Measurements from ENCODE around the gene PRR19.
"Not testable (repeated sequence)": the region's sequence is repeated elsewhere in the genome, so short reads cannot be mapped to it uniquely, and the experiment has no call there.

The PRR19 gene

DNA sequence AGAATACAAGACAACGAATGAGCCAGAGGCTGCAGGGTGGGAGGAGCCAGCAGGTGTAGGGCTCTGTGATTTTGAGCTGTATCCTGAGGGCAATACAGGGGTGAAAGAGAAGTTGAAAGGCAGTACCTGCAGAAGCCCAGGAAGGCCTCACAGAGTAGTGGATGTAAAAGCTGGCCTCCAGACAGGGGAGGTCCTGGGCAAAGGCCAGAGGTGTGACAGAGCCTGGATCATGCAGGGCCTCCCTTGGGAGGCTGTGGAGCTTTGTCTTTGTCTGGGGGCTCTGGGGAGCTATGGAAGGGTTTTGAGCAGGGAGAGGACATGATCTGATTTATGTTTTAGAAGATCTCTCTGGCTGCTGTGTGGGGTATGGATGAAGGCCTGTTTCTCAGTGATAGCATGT lies 26.2 kb downstream of the PRR19 start:
- no peak for FAIRE-seq

DNA sequence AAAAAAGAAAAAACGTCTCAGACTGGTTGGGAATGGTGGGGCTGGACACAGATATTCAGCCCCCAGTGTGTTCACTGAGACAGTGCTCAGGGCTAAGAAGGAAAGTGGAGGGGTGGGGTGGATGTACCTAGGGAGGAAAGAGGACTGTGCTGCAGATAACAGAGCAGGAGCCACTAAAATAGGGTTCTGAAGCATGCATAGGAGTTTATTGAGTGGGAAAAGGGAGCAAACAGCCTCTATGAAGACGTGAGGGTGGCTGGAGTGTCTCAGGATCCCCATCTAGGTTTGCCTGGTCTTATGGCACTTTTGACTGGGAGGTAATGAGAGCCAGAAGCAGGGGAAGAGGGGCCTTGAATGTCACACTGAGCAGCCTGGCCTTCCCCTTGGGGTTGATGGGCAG lies 26.9 kb downstream of the PRR19 start:
- FAIRE-seq, result no peak

DNA sequence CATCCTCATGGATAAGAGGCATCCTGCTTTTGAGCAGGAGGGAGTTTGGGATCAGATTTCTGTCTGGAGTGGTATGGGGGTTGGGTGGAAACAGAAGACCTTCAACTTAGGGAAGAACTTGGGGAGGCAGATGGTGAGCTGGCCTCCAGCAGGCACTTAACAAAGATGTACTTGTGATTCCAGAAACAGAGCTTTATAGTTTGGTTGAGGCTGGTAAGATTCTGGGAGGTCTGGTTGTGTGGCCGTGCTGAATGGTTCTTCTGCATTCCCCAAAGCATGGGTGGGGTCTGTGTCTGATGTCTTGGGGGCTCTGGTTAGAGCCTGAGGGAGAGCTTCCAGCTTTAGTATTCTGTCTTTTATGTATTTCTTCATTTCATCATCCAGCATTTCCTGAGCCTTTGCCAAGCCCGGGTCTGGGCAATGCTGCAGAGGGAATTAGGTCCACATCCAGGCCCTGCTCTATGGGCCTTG lies 28.3 kb downstream of the PRR19 start:
- no peak for FAIRE-seq

DNA sequence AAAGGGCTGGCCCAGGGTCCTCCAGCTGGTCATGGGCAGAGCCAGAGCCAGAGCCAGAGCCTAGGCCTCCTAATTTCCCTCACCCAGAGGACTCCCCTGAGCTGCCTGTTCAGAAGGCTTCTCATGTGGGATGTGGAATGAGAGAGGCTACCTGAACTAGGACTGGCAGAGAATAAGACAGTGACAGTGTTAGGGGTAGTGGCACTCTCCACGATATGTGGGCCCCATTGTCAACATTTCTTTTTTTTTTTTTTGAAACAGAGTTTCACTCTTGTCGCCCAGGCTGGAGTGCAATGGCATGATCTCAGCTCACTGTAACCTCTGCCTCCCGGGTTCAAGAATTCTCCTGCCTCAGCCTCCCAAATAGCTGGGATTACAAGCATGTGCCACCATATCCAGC lies 29.4 kb downstream of the PRR19 start:
- not testable (repeated sequence) for FAIRE-seq

DNA sequence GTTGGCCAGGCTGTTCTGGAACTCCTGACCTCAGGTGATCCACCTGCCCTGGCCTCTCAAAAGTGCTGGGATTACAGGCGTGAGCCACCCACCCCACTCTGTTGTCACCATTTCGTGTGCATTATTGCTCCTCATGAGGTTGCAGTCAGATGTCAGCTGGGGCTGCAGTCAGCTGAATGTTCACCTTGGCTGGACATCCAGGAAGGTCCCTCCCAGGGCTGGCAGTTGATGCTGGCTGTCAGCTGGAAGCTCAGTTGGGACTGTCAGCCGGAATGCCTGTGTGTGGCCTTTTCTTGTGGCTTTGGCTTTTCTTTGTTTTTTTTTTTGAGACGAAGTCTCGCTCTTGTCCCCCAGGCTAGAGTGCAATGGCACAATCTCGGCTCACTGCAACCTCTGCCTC lies 30.1 kb downstream of the PRR19 start:
- FAIRE-seq, result no peak

DNA sequence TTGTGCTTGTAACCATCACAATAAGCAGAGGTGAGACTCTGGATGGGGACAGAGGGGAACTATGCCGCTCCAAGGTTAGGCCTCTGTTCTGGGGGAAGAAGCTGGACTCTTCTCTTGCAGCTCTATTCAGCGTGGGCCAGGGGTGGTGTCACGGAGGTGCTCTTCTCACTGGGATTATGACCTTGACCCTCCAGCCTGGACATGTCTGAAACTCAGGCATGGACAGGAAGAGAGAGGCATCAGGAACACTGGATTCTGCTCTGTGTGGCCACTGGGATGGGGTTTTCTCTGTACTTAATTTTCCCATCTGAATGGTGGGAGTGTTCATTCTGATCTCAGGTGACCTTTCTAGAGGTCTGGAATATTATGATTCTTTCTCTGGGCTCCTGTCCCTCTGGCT lies 31.1 kb downstream of the PRR19 start:
- no peak for FAIRE-seq

DNA sequence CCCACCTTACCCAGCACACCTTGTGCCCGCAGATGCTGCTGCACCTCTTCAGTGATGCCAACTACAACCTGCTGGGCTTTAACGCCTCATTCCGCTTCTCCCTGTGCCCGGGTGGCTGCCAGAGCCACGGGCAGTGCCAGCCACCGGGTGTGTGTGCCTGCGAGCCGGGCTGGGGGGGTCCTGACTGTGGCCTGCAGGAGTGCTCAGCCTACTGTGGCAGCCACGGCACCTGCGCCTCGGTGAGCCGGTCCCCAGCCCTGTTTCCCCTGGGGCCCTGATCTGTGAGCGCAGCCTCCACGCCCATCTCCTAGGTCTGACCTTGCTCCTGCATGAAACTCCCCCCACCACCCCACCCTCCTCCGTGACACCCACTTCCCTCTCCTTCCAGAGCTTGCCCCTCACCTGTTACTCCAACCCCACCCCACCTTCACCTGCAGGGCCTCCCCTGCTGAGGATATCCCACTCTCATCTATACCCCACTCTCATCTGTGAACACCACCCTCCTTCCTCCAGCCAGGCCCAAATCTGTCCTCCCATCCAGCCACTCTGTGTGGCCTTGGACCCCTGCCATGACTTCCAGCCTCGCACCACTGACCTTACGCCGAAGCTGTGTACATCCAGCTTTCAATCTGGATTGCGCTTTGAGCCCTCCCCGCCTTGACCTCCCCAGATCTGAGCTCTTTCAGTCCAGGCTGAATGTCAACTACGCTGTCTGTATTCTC lies 32.2 kb downstream of the PRR19 start:
- FAIRE-seq, result no peak

DNA sequence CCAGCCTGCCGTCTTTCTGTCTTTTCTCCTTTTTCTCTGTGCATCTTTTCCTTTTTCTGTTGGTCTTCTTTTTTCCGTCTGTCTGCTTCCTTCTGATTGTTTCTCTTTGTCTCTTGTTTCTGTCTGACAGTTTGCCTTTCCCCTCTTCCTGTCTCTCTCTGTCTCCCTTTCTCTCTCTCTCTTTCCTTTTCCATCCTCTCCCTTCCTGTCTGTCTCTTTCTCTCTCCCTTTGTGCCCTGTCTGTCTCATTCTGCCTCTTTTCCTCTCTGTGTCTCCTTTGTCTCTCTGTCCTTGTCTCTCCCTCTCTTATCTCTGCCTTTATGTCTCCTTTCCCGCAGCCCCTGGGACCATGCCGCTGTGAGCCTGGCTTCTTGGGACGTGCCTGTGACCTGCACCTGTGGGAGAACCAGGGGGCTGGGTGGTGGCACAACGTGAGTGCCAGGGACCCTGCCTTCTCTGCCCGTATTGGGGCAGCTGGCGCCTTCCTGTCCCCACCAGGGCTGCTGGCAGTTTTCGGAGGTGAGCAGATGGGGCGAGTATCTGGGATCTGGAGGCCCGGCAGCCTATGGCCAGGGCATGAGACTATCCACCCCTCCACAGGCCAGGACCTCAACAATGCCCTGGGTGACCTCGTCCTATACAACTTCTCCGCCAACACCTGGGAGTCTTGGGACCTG lies 32.9 kb downstream of the PRR19 start:
- FAIRE-seq, result no peak

DNA sequence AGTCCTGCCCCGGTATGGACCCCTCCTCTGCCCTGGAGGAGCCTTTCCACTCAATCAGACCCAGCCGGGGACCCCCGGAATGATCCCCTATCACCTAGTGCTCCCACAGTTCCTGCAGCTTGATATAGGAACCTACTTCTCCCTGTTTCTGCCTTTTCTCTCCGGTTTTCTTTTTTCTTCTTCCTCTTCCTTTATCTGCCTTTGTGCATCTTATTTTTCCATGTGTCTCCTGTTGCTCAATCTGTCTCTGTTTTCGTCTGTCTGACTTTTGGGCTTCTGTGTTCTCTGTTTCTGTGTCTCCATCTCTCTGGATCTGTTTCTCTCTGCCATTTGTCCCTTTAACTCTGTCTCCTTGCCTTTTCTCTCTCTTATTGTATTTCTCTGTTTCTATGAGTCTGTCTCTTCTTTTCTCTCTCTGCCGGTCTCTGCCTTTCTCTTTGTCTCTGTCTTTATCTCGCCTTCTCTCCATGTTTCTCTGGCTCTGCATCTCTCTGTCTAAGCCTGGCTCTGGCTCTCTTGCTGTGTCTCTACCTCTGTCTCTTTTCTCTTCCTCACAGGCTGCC lies 33.5 kb downstream of the PRR19 start:
- FAIRE-seq, result no peak

DNA sequence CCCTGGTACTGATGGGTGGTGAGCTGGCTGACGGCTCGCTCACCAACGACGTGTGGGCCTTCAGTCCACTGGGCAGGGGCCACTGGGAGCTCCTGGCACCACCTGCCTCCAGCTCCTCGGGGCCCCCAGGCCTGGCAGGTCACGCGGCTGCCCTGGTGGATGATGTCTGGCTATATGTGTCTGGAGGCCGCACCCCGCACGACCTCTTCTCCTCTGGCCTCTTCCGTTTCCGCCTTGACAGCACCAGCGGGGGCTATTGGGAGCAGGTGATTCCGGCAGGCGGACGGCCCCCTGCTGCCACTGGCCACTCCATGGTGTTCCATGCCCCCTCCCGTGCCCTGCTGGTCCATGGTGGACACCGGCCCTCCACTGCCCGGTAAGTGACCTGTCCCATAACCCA lies 34.0 kb downstream of the PRR19 start:
- FAIRE-seq, result no peak

DNA sequence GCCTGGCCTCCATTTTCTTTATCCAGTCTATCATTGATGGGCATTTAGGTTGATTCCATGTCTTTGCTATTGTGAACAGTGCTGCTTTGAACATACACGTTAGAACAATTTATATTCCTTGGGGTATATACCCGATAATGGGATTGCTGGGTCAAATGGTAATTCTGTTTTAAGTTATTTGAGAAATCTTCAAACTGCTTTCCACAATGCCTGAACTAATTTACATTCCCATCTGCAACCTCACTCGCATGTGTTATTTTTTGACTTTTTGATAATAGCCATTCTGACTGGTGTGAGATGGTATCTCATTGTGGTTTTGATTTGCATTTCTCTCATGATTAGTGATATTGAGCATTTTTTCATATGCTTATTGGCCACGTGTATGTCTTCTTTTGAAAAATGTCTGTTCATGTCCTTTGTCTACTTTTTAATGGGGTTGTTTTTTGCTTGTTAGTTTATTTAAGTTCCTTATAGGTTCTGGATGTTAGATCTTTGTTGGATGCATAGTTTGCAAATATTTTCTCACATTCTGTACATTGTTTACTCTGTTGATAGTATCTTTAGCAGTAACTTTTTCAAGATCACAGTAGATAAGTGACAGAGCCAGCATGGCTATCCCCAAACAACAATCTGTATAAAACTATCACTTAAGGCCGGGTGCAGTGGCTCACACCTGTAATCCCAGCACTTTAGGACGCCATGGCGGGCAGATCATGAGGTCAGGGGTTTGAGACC lies 37.4 kb downstream of the PRR19 start:
- peak; percentile 43 for FAIRE-seq

DNA sequence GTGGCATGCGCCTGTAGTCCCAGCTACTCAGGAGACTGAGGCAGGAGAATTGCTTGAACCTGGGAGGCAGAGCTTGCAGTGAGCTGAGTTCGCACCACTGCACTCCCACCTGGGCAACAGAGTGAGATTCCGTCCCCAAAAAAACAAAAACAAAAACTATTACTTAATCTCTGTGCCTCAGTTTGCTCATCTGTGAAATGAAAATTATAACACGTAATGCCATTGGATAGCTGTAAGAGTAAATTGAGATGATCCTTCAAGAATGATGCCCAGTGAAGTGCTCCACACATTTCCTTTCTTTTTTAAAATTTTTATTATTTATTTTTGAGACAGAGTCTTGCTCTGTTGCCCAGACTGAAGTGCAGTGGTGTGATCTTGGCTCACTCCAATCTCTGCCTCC lies 38.0 kb downstream of the PRR19 start:
- FAIRE-seq, result not testable (repeated sequence)

DNA sequence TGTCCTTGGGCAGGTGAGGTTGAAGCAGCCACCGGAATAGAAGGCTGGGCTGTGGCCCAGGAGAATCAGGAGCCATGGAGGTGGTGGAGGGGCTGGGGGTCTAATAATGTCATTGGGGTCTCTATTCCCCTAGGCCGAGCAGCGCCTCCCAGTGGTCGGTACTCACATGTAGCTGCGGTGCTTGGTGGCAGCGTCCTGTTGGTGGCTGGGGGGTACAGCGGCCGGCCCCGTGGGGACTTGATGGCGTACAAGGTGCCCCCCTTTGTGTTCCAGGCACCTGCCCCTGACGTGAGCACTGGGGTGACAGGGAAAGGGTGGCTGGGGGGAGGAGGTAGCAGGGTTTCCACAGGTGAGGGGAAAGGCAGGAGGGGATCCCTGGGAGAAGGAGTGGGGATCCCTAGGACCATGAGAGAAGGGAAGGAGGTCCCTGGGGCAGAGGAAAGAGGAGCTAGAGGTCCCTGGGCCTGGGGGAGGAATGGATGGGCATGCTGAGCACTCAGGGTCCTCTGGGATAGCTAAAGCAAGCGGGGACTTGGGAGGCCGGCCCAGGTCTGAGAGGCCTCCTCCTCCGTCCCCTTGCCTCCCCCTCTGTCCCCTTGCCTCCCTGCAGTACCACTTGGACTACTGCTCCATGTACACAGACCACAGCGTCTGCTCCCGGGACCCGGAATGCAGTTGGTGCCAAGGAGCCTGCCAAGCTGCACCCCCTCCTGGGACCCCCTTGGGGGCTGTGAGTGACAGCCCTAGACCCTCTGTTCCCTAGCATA lies 41.6 kb downstream of the PRR19 start:
- no peak for FAIRE-seq

DNA sequence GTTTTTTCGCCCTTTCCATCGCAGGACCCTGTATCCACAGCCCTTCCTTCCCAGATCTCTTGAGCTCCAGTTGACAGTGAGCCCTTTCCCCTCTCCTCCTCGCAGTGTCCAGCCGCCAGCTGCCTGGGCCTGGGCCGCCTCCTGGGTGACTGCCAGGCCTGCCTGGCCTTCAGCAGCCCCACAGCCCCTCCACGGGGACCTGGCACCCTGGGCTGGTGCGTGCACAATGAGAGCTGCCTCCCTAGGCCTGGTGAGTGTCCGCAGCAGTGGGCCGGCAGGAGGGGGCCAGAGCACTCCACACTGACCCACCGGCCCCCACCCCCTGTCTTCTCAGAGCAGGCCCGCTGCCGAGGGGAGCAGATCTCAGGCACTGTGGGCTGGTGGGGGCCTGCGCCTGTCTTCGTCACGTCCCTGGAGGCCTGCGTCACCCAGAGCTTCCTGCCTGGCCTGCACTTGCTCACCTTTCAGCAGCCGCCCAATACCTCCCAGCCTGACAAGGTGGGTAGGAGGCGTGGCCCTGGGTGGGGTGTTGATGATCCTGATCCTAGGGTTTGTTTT lies 42.5 kb downstream of the PRR19 start:
- FAIRE-seq, result no peak

DNA sequence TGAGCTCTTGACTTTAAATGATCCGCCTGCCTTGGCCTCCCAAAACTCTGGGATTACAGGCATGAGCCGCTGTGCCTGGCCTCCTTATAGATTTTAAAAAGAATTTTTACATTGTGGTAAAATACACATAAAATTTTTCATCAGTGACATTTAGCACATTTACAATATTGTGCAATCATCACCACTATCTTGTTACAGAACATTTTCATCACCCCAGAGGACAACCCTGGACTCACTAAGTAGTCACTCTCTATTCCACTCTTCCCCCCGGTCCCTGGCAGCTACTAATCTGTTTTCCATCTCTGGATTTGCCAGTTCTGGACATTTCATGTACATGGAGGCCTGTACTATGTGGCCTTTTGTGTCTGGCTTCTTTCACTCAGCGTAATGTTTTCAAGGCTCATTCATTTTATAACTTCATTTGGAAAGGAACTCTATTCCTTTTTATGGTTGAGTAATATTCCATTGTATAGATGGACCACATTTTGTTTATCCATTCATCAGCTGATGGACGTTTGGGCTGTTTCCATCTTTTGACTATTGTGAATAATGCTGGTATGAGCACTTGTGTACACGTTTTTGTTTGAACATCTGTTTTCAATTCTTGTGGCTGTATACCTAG lies 43.4 kb downstream of the PRR19 start:
- FAIRE-seq, result no peak

DNA sequence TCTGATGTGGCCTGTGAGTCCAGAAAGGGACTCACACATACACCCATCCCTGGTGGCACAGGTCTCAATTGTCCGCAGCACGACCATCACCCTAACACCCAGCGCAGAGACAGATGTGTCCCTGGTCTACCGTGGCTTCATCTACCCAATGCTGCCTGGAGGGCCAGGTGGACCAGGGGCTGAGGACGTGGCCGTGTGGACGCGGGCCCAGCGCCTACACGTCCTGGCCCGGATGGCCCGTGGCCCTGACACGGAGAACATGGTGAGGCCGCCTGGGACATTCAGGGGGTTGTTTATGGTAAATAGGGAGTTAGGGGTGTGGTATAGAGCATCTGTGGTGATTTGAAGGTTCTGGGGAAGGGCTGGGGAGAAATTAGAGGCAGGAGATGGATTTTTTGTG lies 46.3 kb downstream of the PRR19 start:
- FAIRE-seq, result no peak

DNA sequence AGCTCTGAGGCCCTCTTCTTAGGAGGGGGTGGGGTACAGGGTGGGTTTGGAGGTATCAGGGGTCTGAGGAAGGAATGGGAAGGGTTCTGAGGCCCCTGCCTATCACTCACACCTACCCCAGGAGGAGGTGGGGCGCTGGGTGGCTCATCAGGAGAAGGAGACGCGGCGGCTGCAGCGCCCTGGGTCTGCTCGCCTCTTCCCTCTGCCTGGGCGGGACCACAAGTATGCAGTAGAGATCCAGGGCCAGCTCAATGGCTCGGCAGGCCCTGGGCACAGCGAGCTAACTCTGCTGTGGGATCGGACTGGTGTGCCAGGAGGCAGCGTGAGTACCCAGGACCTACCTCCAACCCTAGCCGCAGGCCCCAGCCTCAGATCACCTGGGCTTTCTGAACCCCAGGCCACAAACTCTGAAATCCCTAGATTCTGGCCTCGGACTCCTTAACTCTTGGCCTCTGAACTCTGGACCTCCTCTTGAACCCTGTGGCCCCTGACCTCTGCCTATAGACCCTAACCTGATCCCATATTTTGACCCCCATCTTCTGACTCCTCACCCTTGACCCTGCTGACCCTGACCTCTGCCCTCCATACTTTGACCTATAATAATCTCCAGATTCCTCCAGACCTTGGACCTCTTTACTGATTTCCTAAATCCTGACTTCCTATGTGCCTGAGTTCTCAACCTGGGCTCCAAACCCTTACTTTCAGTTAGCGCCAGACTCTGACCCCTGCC lies 47.6 kb downstream of the PRR19 start:
- no peak for FAIRE-seq

DNA sequence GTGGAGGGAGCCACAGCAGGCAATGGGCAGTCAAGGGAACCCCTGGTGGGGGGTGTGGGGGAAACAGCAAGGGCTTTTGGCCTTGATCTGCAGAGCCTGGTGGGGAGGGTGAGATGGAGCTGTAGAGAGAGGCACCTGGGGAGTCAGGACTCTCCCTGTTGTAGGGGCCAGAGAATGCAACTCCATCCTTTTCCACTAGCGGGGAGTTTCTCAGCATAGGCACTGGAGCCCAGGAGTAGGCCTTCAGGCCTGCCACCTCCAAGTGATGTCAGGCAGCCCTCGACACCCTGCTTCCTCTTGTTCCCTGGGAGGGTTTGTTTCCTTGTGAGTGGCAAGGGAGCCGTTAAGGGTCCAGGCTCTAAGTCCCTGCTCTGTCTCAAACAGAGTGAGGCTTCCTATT lies 48.5 kb downstream of the PRR19 start:
- FAIRE-seq, result no peak

DNA sequence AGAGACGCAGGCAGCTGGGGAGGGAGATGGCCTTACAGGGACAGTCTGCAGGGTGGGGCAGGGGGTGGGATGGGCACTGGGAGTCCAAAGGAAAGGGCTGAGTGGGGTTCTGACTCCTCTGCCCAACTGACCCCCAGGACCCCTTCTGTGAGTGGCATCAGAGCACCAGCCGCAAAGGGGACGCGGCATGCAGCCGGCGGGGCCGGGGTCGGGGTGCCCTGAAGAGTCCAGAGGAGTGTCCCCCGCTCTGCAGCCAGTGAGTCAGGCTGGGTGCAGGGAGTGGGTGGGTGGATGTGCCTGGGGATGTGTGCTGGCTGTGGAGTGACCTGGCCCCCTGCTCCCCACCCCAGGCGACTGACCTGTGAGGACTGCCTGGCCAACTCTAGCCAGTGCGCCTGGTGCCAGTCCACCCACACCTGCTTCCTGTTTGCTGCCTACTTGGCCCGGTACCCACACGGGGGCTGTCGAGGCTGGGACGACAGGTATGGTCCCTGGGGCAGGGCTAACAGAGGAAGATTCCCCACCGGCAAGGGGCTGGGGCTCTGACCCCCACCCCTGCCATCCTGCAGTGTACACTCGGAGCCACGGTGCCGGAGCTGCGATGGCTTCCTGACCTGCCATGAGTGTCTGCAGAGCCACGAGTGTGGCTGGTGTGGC lies 49.3 kb downstream of the PRR19 start:
- no peak for FAIRE-seq

Data from colon (tissue), 2 donors.